Vagina (tissue), 2 donors: Measurements from ENCODE around the gene PSMB9. TPM values are rescaled to one million over a fixed set of nuclear protein-coding genes. Genes with fewer than 3 reads are reported as not detected.

Experiments
- DNase-seq, 2 donors: peaks; one replicate each; pipeline ENCODE4 v3.0.0-alpha.2; 2017; ENCODE audit errors: extremely low spot score in 2 of 2
- H3K27ac ChIP-seq: fragments of 200-600 bp; sonication (generic); one replicate; pipeline ENCODE4 v1.5.1; 2019
- H3K27me3 ChIP-seq: fragments of 200-600 bp; sonication (generic); one replicate; pipeline ENCODE4 v1.5.1; 2019
- H3K36me3 ChIP-seq, 2 donors: fragments of 200-600 bp; sonication (generic); one replicate each; pipeline ENCODE4 v1.5.1; 2017 to 2019
- H3K4me1 ChIP-seq: fragments of 200-600 bp; sonication (generic); one replicate; pipeline ENCODE4 v1.5.1; 2019
- H3K4me3 ChIP-seq, 2 donors: fragments of 200-600 bp; sonication (generic); 1 replicate in 1 of 2; 2 replicates in 1 of 2; pipeline ENCODE4 v1.5.1; 2016 to 2019
- H3K9me3 ChIP-seq: fragments of 200-600 bp; sonication (generic); one replicate; pipeline ENCODE4 v1.5.1; 2019
- CTCF ChIP-seq, 3 experiments: fragments of 450-650 bp in 2 of 3; fragments of 200-600 bp in 1 of 3; sonication (generic) in 1 of 3; IDR thresholded peaks; one replicate each; pipeline ENCODE4 v1.5.1; 2017 to 2019; ENCODE audit warnings: antibody characterized with exemption in 3 of 3, mild to moderate bottlenecking in 2 of 3, moderate library complexity in 2 of 3
- POLR2A ChIP-seq, 2 donors: fragments of 450-650 bp; IDR thresholded peaks; one replicate each; pipeline ENCODE4 v1.6.1; 2017; ENCODE audit warnings: antibody characterized with exemption in 2 of 2, mild to moderate bottlenecking in 2 of 2, moderate library complexity in 2 of 2
- POLR2AphosphoS5 ChIP-seq, 2 donors: sonication (generic); formaldehyde crosslinking; IDR thresholded peaks; one replicate each; pipeline ENCODE4 v1.9.0; 2017; ENCODE audit warnings: antibody characterized with exemption in 2 of 2, mild to moderate bottlenecking in 2 of 2, low read depth in 1 of 2; ENCODE audit not compliant: insufficient read depth in 1 of 2
- intact Hi-C: fragments of 100-400 bp; cut with DNase I; formaldehyde crosslinking; loops from one replicate; pipeline ENCODE4 v1.15.1; 2023
- total RNA-seq: library from RNA; depleted of rRNA; stranded (reverse); fragments of >200 nt; gene quantifications from one replicate; pipeline ENCODE4 v1.2.3, GENCODE V29; 2016

PSMB9 gene
- total RNA-seq, 1 donor from 2014 or later = 19.6 TPM

GRCh38 chr6:32882879-32883250 is 28.9 kb downstream of the PSMB9 start:
- no peak for DNase-seq

DNA sequence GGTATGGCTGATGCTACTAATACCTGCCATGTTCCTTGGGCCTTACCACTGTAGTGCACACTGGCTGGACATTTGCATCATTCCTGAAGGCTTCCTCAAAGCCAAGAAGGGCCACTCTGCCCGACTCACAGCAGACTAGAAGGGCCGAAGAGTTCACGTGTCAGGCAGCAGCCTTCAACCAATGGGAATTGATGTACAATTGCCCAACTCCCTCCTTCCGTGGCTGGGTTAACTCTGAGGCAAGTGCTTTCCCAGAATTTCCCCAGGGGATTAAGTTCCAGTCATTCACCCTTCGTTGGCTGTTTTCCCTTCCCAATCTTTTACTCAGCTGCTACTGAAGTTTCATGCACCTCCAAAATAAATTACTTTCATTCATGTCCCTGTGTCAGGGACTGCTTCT is 29.8 kb downstream of the PSMB9 start:
- TF ChIP-seq POLR2A (IDR thresholded peaks at IDR 0.05) = no peak
- TF ChIP-seq CTCF (IDR thresholded peaks at IDR 0.05) = no peak
- TF ChIP-seq POLR2AphosphoS5 (IDR thresholded peaks at IDR 0.05; ENCODE audit: insufficient read depth in 1 of 2, low read depth in 1 of 2) = no peak
- intact Hi-C loops = loop anchor here (10.0 kb wide), 1 partner anchor 281 kb away; no protein-coding TSS in a partner anchor
- Histone ChIP-seq H3K9me3 (no peaks in the 10 kb centered on the region), H3K4me3 (no peak overlapping the region), H3K4me1 (peaks cover 21% of the 10 kb centered on the region), H3K27me3 (no peaks in the 10 kb centered on the region), H3K27ac (no peak overlapping the region), H3K36me3 (no peaks in the 10 kb centered on the region)
- no peak for DNase-seq

More at GRCh38 chr6:32882879-32883250, 28.9 kb downstream of the PSMB9 start:
- Histone ChIP-seq H3K9me3 (no peaks in the 10 kb centered on the region), H3K4me1 (peaks cover 21% of the 10 kb centered on the region), H3K36me3 (no peaks in the 10 kb centered on the region), H3K27ac (no peak overlapping the region), H3K4me3 (no peak overlapping the region), H3K27me3 (no peaks in the 10 kb centered on the region)
- intact Hi-C loops = loop anchor here (10.0 kb wide), 1 partner anchor 282 kb away; no protein-coding TSS in a partner anchor
- TF ChIP-seq POLR2AphosphoS5 (IDR thresholded peaks at IDR 0.05; ENCODE audit: insufficient read depth in 1 of 2, low read depth in 1 of 2) (no peak), POLR2A (IDR thresholded peaks at IDR 0.05) (no peak), CTCF (IDR thresholded peaks at IDR 0.05) (no peak)

DNA sequence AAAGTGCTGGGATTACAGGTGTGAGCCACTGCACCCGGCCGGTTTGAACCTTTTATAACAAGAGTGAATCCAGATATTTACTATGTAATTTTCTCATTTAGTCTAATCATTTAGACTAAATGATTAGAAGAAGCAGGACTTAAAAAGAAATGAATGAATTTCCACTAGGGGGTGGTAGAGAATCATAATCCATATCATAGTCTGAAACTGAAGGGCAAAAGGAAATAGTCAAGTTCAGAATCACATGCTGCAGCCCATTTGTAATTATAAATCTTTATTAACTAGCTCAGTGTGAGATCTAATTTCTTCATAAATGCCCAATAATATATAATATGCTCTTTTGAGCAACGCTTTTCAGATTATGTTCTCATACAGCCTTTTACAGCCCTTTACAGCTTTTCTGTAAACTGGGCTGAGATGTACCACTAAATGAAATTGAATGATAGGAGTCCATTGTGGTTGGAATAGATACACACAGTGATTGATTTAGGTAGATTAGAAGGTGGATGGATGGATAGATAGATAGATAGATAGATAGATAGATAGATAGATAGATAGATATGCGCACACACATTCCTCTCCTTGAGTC is 31.8 kb downstream of the PSMB9 start:
- Histone ChIP-seq H3K4me3 (no peak overlapping the region), H3K4me1 (peaks cover 21% of the 10 kb centered on the region), H3K27ac (no peak overlapping the region), H3K27me3 (no peaks in the 10 kb centered on the region), H3K36me3 (no peaks in the 10 kb centered on the region), H3K9me3 (no peaks in the 10 kb centered on the region)
- TF ChIP-seq POLR2A (IDR thresholded peaks at IDR 0.05) = no peak
- no peak for TF ChIP-seq POLR2AphosphoS5 (IDR thresholded peaks at IDR 0.05; ENCODE audit: insufficient read depth in 1 of 2, low read depth in 1 of 2)
- peak; percentile 46 to 72 (median 53) for TF ChIP-seq CTCF (IDR thresholded peaks at IDR 0.05)
- DNase-seq = no peak
- intact Hi-C loops = loop anchor here (10.0 kb wide), 1 partner anchor 279 kb away; no protein-coding TSS in a partner anchor

- Histone ChIP-seq H3K9me3 (no peaks in the 10 kb centered on the region), H3K27ac (peak overlapping the region; percentile 53), H3K4me1 (peaks cover 21% of the 10 kb centered on the region), H3K4me3 (no peak overlapping the region), H3K36me3 (no peaks in the 10 kb centered on the region), H3K27me3 (no peaks in the 10 kb centered on the region)
- DNase-seq = no peak
- TF ChIP-seq POLR2AphosphoS5 (IDR thresholded peaks at IDR 0.05; ENCODE audit: insufficient read depth in 1 of 2, low read depth in 1 of 2) (no peak), POLR2A (IDR thresholded peaks at IDR 0.05) (no peak), CTCF (IDR thresholded peaks at IDR 0.05) (no peak)
- intact Hi-C loops = loop anchor here (10.0 kb wide), 1 partner anchor 278 kb away; no protein-coding TSS in a partner anchor
Observed at GRCh38 chr6:32886681-32887383, 32.8 kb downstream of the PSMB9 start.

DNA sequence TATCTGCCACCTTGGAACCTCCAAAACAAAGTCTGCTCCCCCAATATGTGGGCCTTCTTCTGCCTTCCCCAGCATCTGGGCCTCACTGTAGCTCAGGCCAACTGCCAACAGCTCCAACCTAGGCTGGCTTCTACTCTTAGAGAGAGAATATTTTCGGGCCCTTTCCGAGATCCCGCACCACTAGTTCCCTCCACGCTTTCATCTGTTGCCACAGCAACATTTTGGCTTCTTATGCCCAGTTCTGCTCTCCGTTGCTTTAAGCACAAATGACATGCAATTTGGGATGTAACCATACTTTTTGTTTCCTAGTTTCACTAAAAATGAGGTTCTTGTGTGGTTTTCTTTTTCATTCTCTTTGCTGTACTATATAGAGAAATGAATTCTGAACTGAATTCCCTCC is 33.6 kb downstream of the PSMB9 start:
- H3K36me3 ChIP-seq = no peaks in the 10 kb centered on the region
- no peak for DNase-seq
- no peak overlapping the region for H3K27ac ChIP-seq

More for the DNA sequence above, 33.6 kb downstream of the PSMB9 start:
- H3K4me3 ChIP-seq = no peak overlapping the region
- peaks cover 21% of the 10 kb centered on the region for H3K4me1 ChIP-seq
- H3K27me3 ChIP-seq = no peaks in the 10 kb centered on the region
- H3K9me3 ChIP-seq = no peaks in the 10 kb centered on the region
- no peak for TF ChIP-seq CTCF (IDR thresholded peaks at IDR 0.05)
- TF ChIP-seq POLR2A (IDR thresholded peaks at IDR 0.05) = no peak
- TF ChIP-seq POLR2AphosphoS5 (IDR thresholded peaks at IDR 0.05; ENCODE audit: insufficient read depth in 1 of 2, low read depth in 1 of 2) = no peak
- intact Hi-C loops = loop anchor here (10.0 kb wide), 1 partner anchor 277 kb away; no protein-coding TSS in a partner anchor
